GM19463 (cell line): ENCODE measurements around the gene ARID4B.
"Not testable (repeated sequence)": the region's sequence is repeated elsewhere in the genome, so short reads cannot be mapped to it uniquely, and the experiment has no call there.

Experiments used
- ATAC-seq: cut with Tn5 transposase; IDR thresholded peaks from one replicate; pipeline ENCODE4 v1.9.1; 2021; ENCODE audit warnings: mild to moderate bottlenecking, moderate library complexity; ENCODE audit not compliant: unreplicated experiment

Gene ARID4B

GRCh38 chr1:235299169-235299858 is 28.7 kb downstream of the ARID4B start:
- no peak for ATAC-seq

GRCh38 chr1:235298758-235299157 is 29.2 kb downstream of the ARID4B start:
- ATAC-seq, result no peak

GRCh38 chr1:235297579-235297978 is 30.4 kb downstream of the ARID4B start:
- no peak for ATAC-seq

- ATAC-seq, result no peak
Observed at GRCh38 chr1:235296729-235297128, 31.2 kb downstream of the ARID4B start.

- no peak for ATAC-seq
Observed at GRCh38 chr1:235295902-235296350, 32.1 kb downstream of the ARID4B start.

GRCh38 chr1:235293322-235293942 is 34.5 kb downstream of the ARID4B start:
- no peak for ATAC-seq

GRCh38 chr1:235292790-235293189 is 35.2 kb downstream of the ARID4B start:
- no peak for ATAC-seq

GRCh38 chr1:235291599-235292091 is 36.3 kb downstream of the ARID4B start:
- ATAC-seq, result no peak

GRCh38 chr1:235290740-235291502 is 37.1 kb downstream of the ARID4B start:
- ATAC-seq, result no peak

- no peak for ATAC-seq
Observed at GRCh38 chr1:235289859-235290739, 37.9 kb downstream of the ARID4B start.

GRCh38 chr1:235287208-235287882 is 40.6 kb downstream of the ARID4B start:
- ATAC-seq, result no peak

- ATAC-seq, result no peak
Observed at GRCh38 chr1:235286667-235287066, 41.3 kb downstream of the ARID4B start.

- ATAC-seq, result no peak
Observed at GRCh38 chr1:235284231-235284769, 43.7 kb downstream of the ARID4B start.

- ATAC-seq, result not testable (repeated sequence)
Observed at GRCh38 chr1:235283636-235284035, 44.3 kb downstream of the ARID4B start.

- ATAC-seq, result no peak
Observed at GRCh38 chr1:235280467-235280866, 47.5 kb downstream of the ARID4B start.

GRCh38 chr1:235279694-235280093 is 48.3 kb downstream of the ARID4B start:
- no peak for ATAC-seq

- no peak for ATAC-seq
Observed at GRCh38 chr1:235278915-235279292, 49.1 kb downstream of the ARID4B start.

- ATAC-seq, result no peak
Observed at GRCh38 chr1:235278233-235278914, 49.6 kb downstream of the ARID4B start.

- ATAC-seq, result no peak
Observed at GRCh38 chr1:235277709-235278108, 50.3 kb downstream of the ARID4B start.
